SU-DHL-6 (cell line): ENCODE results near the gene SNPH.
"Not testable (repeated sequence)": the region's sequence is repeated elsewhere in the genome, so short reads cannot be mapped to it uniquely, and the experiment has no call there.

ENCODE experiments used
- CTCF ChIP-seq: fragments of 200-600 bp; sonication (generic); IDR thresholded peaks from one replicate; pipeline ENCODE4 v1.5.1; 2017; ENCODE audit warnings: antibody characterized with exemption, mild to moderate bottlenecking, low read length, moderate library complexity; ENCODE audit not compliant: insufficient read depth, poor library complexity, severe bottlenecking
- EZH2phosphoT487 ChIP-seq: fragments of 200-600 bp; sonication (generic), shearing (Covaris generic); conservative IDR thresholded peaks from 2 replicates; pipeline ENCODE4 v1.6.1; 2018; ENCODE audit warnings: mild to moderate bottlenecking, antibody characterized with exemption, low read length, moderate library complexity, mixed read lengths

- TF ChIP-seq CTCF, EZH2phosphoT487: not testable (repeated sequence)
Measured at GRCh38 chr20:1216527-1217427, 49.3 kb upstream of the SNPH start.
